ENCODE results near the gene TPSAB1. TPM values are rescaled to one million over a fixed set of nuclear protein-coding genes. Genes with fewer than 3 reads are reported as not detected.

Gene TPSAB1
- total and polyA plus RNA-seq, 4 donors = 0.23 to 10.8 (median 1.2) TPM

DNA sequence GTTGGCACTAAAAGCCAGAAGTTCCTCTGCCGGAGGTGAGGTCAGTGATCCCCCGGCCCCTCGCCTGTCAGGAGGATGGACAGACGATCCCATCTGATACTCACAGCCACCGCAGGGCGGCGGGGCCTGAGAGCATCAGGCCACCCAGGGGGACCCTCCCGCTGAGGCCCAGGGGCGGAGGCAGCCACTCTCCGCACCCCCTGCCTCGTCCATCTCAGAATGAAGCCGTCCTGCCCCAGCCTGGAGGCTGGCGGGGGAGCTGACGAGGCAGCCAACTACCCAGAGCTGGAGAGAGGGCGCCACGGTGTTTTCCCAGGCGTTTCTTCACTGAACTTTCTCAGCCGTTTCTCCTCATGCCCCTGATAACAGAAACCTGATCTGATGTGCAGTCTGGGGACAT lies 38.0 kb downstream of the TPSAB1 start:
- Histone ChIP-seq H3K36me3 (ENCODE audit: control insufficient read depth in 4 of 4, insufficient read depth in 3 of 4, low read depth in 1 of 4, low read length in 3 of 4) (no peaks in the 10 kb centered on the region), H3K4me3 (ENCODE audit: low read depth in 1 of 3, low read length in 3 of 3) (no peak overlapping the region), H3K4me1 (ENCODE audit: control insufficient read depth in 4 of 4, insufficient read depth in 4 of 4, low read length in 3 of 4) (no peaks in the 10 kb centered on the region), H3K9ac (ENCODE audit: low read depth in 1 of 2, low read length in 2 of 2) (no peak overlapping the region), H3K27me3 (ENCODE audit: control insufficient read depth in 4 of 4, insufficient read depth in 4 of 4, low read length in 3 of 4) (peaks cover 0 to 3% (median 0%) of the 10 kb centered on the region in 4 donors), H3K9me3 (ENCODE audit: control insufficient read depth in 4 of 4, low read length in 3 of 4) (no peaks in the 10 kb centered on the region), H3K27ac (ENCODE audit: low read depth in 1 of 2, low read length in 2 of 2) (no peak overlapping the region)
- WGBS = 8% methylated on average over 18 of the region's 18 CpGs
- TF ChIP-seq ATF3 (IDR thresholded peaks at IDR 0.05) = no peak
- no peak for TF ChIP-seq SP1 (IDR thresholded peaks at IDR 0.05)
- TF ChIP-seq HNF4A (conservative IDR thresholded peaks at IDR 0.05) = no peak
- TF ChIP-seq NR2F2 (IDR thresholded peaks at IDR 0.05) = no peak
- TF ChIP-seq HNF4G (IDR thresholded peaks at IDR 0.05) = no peak
- TF ChIP-seq, protein P1, sequence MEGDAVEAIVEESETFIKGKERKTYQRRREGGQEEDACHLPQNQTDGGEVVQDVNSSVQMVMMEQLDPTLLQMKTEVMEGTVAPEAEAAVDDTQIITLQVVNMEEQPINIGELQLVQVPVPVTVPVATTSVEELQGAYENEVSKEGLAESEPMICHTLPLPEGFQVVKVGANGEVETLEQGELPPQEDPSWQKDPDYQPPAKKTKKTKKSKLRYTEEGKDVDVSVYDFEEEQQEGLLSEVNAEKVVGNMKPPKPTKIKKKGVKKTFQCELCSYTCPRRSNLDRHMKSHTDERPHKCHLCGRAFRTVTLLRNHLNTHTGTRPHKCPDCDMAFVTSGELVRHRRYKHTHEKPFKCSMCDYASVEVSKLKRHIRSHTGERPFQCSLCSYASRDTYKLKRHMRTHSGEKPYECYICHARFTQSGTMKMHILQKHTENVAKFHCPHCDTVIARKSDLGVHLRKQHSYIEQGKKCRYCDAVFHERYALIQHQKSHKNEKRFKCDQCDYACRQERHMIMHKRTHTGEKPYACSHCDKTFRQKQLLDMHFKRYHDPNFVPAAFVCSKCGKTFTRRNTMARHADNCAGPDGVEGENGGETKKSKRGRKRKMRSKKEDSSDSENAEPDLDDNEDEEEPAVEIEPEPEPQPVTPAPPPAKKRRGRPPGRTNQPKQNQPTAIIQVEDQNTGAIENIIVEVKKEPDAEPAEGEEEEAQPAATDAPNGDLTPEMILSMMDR (IDR thresholded peaks at IDR 0.05; ENCODE audit: low read depth, low read length, missing input control) = no peak
- TF ChIP-seq, protein P2, sequence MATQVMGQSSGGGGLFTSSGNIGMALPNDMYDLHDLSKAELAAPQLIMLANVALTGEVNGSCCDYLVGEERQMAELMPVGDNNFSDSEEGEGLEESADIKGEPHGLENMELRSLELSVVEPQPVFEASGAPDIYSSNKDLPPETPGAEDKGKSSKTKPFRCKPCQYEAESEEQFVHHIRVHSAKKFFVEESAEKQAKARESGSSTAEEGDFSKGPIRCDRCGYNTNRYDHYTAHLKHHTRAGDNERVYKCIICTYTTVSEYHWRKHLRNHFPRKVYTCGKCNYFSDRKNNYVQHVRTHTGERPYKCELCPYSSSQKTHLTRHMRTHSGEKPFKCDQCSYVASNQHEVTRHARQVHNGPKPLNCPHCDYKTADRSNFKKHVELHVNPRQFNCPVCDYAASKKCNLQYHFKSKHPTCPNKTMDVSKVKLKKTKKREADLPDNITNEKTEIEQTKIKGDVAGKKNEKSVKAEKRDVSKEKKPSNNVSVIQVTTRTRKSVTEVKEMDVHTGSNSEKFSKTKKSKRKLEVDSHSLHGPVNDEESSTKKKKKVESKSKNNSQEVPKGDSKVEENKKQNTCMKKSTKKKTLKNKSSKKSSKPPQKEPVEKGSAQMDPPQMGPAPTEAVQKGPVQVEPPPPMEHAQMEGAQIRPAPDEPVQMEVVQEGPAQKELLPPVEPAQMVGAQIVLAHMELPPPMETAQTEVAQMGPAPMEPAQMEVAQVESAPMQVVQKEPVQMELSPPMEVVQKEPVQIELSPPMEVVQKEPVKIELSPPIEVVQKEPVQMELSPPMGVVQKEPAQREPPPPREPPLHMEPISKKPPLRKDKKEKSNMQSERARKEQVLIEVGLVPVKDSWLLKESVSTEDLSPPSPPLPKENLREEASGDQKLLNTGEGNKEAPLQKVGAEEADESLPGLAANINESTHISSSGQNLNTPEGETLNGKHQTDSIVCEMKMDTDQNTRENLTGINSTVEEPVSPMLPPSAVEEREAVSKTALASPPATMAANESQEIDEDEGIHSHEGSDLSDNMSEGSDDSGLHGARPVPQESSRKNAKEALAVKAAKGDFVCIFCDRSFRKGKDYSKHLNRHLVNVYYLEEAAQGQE (IDR thresholded peaks at IDR 0.05) = no peak
- no peak for TF ChIP-seq RXRA (IDR thresholded peaks at IDR 0.05)
- TF ChIP-seq MAX (IDR thresholded peaks at IDR 0.05) = no peak
- no peak for TF ChIP-seq EGR1 (IDR thresholded peaks at IDR 0.05; ENCODE audit: low read depth in 2 of 2)
- no peak for TF ChIP-seq FOXA1 (IDR thresholded peaks at IDR 0.05)
- no peak for DNase-seq (ENCODE audit: low spot score)

- no peaks in the 10 kb centered on the region for H3K36me3 ChIP-seq (ENCODE audit: control insufficient read depth in 4 of 4, insufficient read depth in 3 of 4, low read depth in 1 of 4, low read length in 3 of 4)
- peaks cover 0 to 3% (median 0%) of the 10 kb centered on the region in 4 donors for H3K27me3 ChIP-seq (ENCODE audit: control insufficient read depth in 4 of 4, insufficient read depth in 4 of 4, low read length in 3 of 4)
- whole genome bisulfite sequencing = 72% methylated on average over 30 of the region's 30 CpGs
- no peak overlapping the region for H3K4me3 ChIP-seq (ENCODE audit: low read depth in 1 of 3, low read length in 3 of 3)
- no peak overlapping the region for H3K9ac ChIP-seq (ENCODE audit: low read depth in 1 of 2, low read length in 2 of 2)
- no peaks in the 10 kb centered on the region for H3K4me1 ChIP-seq (ENCODE audit: control insufficient read depth in 4 of 4, insufficient read depth in 4 of 4, low read length in 3 of 4)
- H3K27ac ChIP-seq (ENCODE audit: low read depth in 1 of 2, low read length in 2 of 2) = no peak overlapping the region
- DNase-seq (ENCODE audit: low spot score) = no peak
- no peaks in the 10 kb centered on the region for H3K9me3 ChIP-seq (ENCODE audit: control insufficient read depth in 4 of 4, low read length in 3 of 4)
- no peak for TF ChIP-seq MAX (IDR thresholded peaks at IDR 0.05)
- no peak for TF ChIP-seq HNF4A (conservative IDR thresholded peaks at IDR 0.05)
- TF ChIP-seq JUND (IDR thresholded peaks at IDR 0.05) = no peak
- TF ChIP-seq SP1 (IDR thresholded peaks at IDR 0.05) = no peak
- no peak for TF ChIP-seq RXRA (IDR thresholded peaks at IDR 0.05)
- TF ChIP-seq NR2F2 (IDR thresholded peaks at IDR 0.05) = no peak
- TF ChIP-seq, protein P1 (IDR thresholded peaks at IDR 0.05; ENCODE audit: low read depth, low read length, missing input control) = no peak
- no peak for TF ChIP-seq ATF3 (IDR thresholded peaks at IDR 0.05)
- TF ChIP-seq ZBTB33 (IDR thresholded peaks at IDR 0.05) = no peak
- TF ChIP-seq FOXA1 (IDR thresholded peaks at IDR 0.05) = no peak
- TF ChIP-seq RAD21 (IDR thresholded peaks at IDR 0.05) = no peak
- TF ChIP-seq GABPA (IDR thresholded peaks at IDR 0.05 in 1 of 2, conservative IDR thresholded peaks at IDR 0.05 in 1 of 2) = no peak
- no peak for TF ChIP-seq YY1 (IDR thresholded peaks at IDR 0.05)
- TF ChIP-seq TAF1 (conservative IDR thresholded peaks at IDR 0.05) = no peak
Observed at GRCh38 chr16:1279081-1279944, 38.8 kb downstream of the TPSAB1 start.
